NCI-H1092 (cell line): ENCODE data around the gene GABRP.
"Not testable (repeated sequence)": the region's sequence is repeated elsewhere in the genome, so short reads cannot be mapped to it uniquely, and the experiment has no call there.

Experiments
- DNase-seq: peaks from one replicate; lab custom pipeline; 2025; lab: John Stamatoyannopoulos, UW

Gene GABRP

GRCh38 chr5:170783498-170784247, at the start of gene GABRP:
Gene GABRP, plus strand, starts transcription at chr5:170783725. Its CDS starts 4,891 bp downstream, at chr5:170788616.
- no peak for DNase-seq

- DNase-seq = no peak
Observed at GRCh38 chr5:170736966-170737365, 46.6 kb upstream of the GABRP start.

- no peak for DNase-seq
Observed at GRCh38 chr5:170737591-170737990, 45.9 kb upstream of the GABRP start.

GRCh38 chr5:170738840-170739239, 44.7 kb upstream of the GABRP start:
- DNase-seq = no peak

GRCh38 chr5:170739446-170739845, 44.1 kb upstream of the GABRP start:
- DNase-seq = no peak

GRCh38 chr5:170740551-170741205, 42.8 kb upstream of the GABRP start:
- no peak for DNase-seq

GRCh38 chr5:170741801-170742200, 41.7 kb upstream of the GABRP start:
- no peak for DNase-seq

GRCh38 chr5:170743876-170744212, 39.7 kb upstream of the GABRP start:
- no peak for DNase-seq

- no peak for DNase-seq
Observed at GRCh38 chr5:170745481-170746071, 37.9 kb upstream of the GABRP start.

GRCh38 chr5:170746075-170746960, 37.2 kb upstream of the GABRP start:
- DNase-seq = no peak

GRCh38 chr5:170746961-170747340, 36.6 kb upstream of the GABRP start:
- DNase-seq = no peak

- no peak for DNase-seq
Observed at GRCh38 chr5:170747357-170747756, 36.2 kb upstream of the GABRP start.

GRCh38 chr5:170747851-170748250, 35.7 kb upstream of the GABRP start:
- DNase-seq = no peak

- DNase-seq = no peak
Observed at GRCh38 chr5:170748951-170749471, 34.5 kb upstream of the GABRP start.

GRCh38 chr5:170749911-170750431, 33.6 kb upstream of the GABRP start:
- no peak for DNase-seq

- DNase-seq = no peak
Observed at GRCh38 chr5:170750791-170751190, 32.7 kb upstream of the GABRP start.

- DNase-seq = no peak
Observed at GRCh38 chr5:170751631-170752030, 31.9 kb upstream of the GABRP start.

- peak; percentile 64 for DNase-seq
Observed at GRCh38 chr5:170752257-170753215, 31.0 kb upstream of the GABRP start.

- DNase-seq = no peak
Observed at GRCh38 chr5:170753311-170753710, 30.2 kb upstream of the GABRP start.

- not testable (repeated sequence) for DNase-seq
Observed at GRCh38 chr5:170754508-170754907, 29.0 kb upstream of the GABRP start.
